SKM-1 (cell line): ENCODE results near the gene RPL10A.
"Not testable (repeated sequence)": the region's sequence is repeated elsewhere in the genome, so short reads cannot be mapped to it uniquely, and the experiment has no call there.

ENCODE experiments used
- DNase-seq: peaks from one replicate; lab custom pipeline; 2025; ENCODE audit not compliant: unreplicated experiment; lab: John Stamatoyannopoulos, UW

The RPL10A gene

DNA sequence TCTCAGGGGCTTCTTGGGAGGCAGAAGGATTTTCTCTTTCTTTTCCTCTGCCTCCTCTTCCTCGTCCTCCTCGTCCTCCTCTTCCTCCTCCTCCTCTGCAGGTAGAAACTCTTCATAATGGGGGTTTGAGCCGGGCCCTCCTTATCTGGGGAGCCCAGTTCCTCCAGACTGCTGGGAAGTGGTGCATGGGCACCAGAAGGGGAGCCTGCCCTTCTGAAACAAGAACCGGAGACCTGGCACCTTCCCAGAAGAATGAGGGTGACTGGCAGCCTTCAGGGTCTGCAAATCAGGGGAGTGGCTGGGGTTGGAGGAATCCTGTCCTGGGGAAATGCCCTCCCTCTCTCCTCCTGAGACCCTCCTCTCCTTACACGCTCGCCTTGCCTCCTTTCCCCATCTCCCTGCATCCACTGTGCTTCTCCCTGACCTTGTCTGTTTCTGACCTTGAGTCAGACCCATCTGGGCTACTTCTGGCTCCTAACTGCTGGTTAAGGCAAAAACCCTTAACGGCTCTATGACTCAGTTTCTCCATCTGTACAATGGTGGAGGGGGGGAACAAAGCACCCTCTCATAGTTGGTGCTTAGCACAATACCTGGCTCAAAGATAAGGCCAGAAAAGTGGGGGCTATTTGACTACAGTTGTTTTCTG, 42.8 kb downstream of the RPL10A start:
- DNase-seq, result no peak

DNA sequence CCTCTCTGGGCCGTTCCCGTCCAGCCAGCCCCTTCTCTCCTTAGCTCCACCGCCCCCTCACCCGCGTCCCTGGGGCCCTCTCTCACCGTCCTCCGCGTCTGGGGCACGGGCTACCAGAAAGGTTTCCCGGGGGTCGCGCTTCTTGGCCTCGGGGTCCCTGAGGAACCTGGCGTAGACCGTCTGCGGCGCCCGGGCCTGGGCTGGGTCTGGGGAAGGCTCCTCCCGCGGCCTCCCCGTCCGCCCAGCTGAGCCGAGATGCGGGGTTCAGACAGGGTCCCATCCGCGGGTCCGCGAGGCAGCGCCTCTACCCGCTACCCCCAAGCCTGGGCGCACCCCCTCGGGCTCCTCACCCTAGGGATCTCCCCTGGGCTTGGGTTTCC, 43.4 kb downstream of the RPL10A start:
- DNase-seq, result no peak

DNA sequence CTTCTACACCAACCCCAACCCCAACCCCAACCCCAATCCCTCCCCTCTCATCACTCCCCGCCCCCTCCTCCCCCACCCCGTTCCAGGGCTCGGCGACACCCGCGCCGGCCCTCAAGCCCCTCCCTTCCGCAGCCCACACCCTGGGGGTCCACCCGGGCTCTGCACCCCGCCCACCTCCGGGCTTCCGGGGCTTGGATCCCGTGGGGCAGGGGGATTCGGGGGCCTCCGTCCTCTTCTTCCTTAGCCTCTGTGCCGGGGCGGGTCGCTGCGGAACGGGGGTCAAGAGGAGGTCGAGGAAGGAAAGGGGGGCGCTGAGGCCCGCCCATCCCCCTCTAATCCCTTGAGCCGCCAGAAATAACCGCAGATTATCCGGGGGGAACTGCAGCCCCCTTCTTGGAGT, 43.8 kb downstream of the RPL10A start:
- no peak for DNase-seq

GRCh38 chr6:35512740-35513139, 44.5 kb downstream of the RPL10A start, which contains the start of gene TULP1:
Gene TULP1 (minus strand): TSS chr6:35512896. CDS start chr6:35512858, 38 bp downstream.
- DNase-seq, result no peak

GRCh38 chr6:35514587-35514986, 46.4 kb downstream of the RPL10A start:
- DNase-seq, result no peak

GRCh38 chr6:35515939-35516338, 47.7 kb downstream of the RPL10A start:
- DNase-seq, result not testable (repeated sequence)

DNA sequence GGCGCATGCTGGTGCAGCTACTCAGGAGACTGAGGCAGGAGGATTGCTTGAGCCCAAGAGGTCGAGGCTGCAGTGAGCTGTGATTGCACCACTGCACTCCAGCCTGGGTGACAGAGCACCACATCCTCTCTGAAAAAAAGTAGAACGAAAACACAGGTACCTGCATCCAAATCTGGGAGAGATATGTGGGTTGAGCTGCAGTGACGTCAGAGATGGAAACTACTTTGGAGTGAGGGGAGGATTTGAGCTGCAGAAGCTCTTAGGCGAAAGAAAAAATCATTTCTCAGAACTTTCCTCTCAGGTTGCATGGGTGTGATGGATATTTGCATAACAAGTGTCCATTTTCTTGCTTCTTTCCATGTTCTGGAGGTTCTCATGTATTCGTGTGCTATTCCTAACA, 48.5 kb downstream of the RPL10A start:
- no peak for DNase-seq

DNA sequence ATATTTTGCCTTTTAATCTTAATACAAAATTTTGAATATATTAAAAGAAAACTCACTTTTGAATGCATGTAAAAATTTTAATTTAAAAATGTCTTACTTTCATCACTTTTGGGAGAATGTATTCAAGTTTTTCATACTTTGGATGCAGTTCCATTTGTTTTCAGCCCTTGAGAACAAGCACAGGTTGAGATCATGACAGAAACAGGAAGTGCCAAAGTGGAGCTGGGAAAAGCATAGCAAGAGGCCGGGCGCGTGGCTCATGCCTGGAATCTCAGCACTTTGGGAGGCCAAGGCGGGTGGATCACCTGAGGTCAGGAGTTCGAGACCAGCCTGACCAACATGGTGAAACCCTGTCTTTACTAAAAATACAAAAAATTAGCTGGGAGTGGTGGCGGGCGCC, 49.8 kb downstream of the RPL10A start:
- not testable (repeated sequence) for DNase-seq

DNA sequence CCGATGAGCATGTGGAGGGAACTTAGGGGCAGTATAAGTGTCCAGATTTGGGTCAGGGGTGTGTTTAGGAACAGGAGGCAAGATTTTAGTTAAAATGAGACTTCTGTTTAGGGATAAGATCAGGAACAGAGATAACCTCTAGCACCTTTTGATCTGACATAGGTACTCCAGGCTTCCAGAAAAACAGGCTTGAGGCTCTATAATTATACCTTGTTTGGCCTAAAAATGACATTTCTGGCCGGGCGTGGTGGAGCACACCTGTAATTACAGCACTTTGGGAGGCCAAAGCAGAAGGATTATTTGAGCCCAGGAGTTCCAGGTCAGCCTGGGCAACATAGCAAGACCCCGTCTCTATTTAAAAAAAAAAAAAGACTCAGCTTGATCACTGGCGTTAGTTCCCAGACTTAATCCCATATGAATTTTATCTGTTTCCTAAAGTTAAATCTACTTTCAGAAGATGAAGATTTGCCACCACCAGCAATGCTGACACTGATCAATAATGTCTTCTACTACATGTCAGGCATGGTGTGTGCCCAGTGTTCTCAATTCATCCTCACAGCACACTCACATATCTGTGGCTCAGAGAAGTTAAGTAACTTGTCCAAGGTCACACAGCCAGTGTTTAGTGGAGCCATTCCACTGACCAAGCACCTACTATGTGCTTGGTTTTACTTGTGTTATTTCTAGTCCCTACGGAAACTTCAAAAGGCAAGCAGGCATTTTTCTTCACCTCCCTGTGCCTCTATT, 50.5 kb downstream of the RPL10A start:
- no peak for DNase-seq

DNA sequence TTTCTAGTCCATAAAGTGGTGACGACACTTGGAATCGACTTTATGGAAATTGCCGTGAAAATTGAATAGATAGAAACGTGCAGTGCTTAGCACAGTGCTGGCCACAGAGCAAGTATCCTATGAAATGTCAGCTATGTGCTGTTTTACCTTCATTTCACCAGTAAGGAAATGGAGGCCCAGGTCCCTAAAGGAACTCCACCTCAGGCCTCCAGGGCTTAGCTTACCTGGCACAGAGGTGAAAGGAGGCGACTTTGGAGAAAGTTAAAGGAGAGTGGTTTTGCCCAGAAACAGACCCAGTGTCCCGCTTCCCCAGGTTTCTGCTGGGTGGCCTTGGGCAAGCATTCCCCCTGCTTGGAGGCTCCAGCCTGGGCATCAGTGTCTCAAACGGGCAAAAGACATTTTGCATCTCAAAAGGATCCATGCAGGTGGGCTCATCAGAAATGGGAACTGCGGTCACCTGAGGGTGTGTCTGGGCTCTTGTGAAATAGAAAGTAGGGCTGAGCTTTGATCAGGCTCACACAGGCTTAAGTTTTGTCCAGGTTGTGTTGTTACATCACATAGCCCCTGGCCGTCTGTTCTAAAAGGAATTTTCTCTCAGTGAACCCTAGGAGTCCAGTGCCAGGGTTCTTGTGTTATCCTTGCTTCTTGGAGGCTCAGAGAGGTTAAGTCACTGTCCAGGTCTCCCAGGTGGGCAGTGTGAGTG, 51.3 kb downstream of the RPL10A start:
- no peak for DNase-seq
